HG03460 (cell line): Measurements from ENCODE around the gene TLCD4.
A peak's percentile ranks its signal among the peaks of the same experiment; 100 is the strongest.

Experiments
- ATAC-seq: cut with Tn5 transposase; IDR thresholded peaks from one replicate; pipeline ENCODE4 v1.9.1; 2021; ENCODE audit not compliant: unreplicated experiment

Gene TLCD4

GRCh38 chr1:95094923-95095322 is 22.2 kb upstream of the TLCD4 start:
- no peak for ATAC-seq

- ATAC-seq: peak; percentile 73
Measured at GRCh38 chr1:95095833-95096217, 21.3 kb upstream of the TLCD4 start.

- ATAC-seq: peak; percentile 12
Measured at GRCh38 chr1:95096218-95096841, 20.8 kb upstream of the TLCD4 start.

- no peak for ATAC-seq
Measured at GRCh38 chr1:95097426-95097825, 19.7 kb upstream of the TLCD4 start.

- ATAC-seq: no peak
Measured at GRCh38 chr1:95098196-95098595, 19.0 kb upstream of the TLCD4 start.

GRCh38 chr1:95108792-95109191 is 8.4 kb upstream of the TLCD4 start:
- no peak for ATAC-seq

- no peak for ATAC-seq
Measured at GRCh38 chr1:95111014-95111413, 6.1 kb upstream of the TLCD4 start.

GRCh38 chr1:95113684-95114083 is 3.5 kb upstream of the TLCD4 start:
- ATAC-seq: no peak

GRCh38 chr1:95115708-95116137 is 1.4 kb upstream of the TLCD4 start:
- no peak for ATAC-seq

- peak; percentile 69 for ATAC-seq
Measured at GRCh38 chr1:95116580-95117206, 462 bp upstream of the TLCD4 start.

- ATAC-seq: no peak
Measured at GRCh38 chr1:95118067-95118499, 928 bp downstream of the TLCD4 start.

- no peak for ATAC-seq
Measured at GRCh38 chr1:95118710-95119109, 1.6 kb downstream of the TLCD4 start.

GRCh38 chr1:95119273-95119672 is 2.1 kb downstream of the TLCD4 start:
- ATAC-seq: no peak

GRCh38 chr1:95122151-95122697 is 5.1 kb downstream of the TLCD4 start:
- ATAC-seq: no peak

- ATAC-seq: no peak
Measured at GRCh38 chr1:95124342-95124741, 7.2 kb downstream of the TLCD4 start.

GRCh38 chr1:95126366-95126765 is 9.2 kb downstream of the TLCD4 start:
- no peak for ATAC-seq

- ATAC-seq: no peak
Measured at GRCh38 chr1:95126846-95127245, 9.7 kb downstream of the TLCD4 start.

GRCh38 chr1:95127380-95127779 is 10.2 kb downstream of the TLCD4 start:
- ATAC-seq: no peak

- no peak for ATAC-seq
Measured at GRCh38 chr1:95132762-95133161, 15.6 kb downstream of the TLCD4 start.

GRCh38 chr1:95133687-95134086 is 16.5 kb downstream of the TLCD4 start:
- ATAC-seq: no peak

- no peak for ATAC-seq
Measured at GRCh38 chr1:95138223-95138622, 21.1 kb downstream of the TLCD4 start.

- no peak for ATAC-seq
Measured at GRCh38 chr1:95139039-95139438, 21.9 kb downstream of the TLCD4 start.

- no peak for ATAC-seq
Measured at GRCh38 chr1:95140791-95141190, 23.6 kb downstream of the TLCD4 start.
